HUES64 (cell line): ENCODE results near the gene UROC1.
A peak's percentile ranks its signal among the peaks of the same experiment; 100 is the strongest.

Experiments used
- H3K27ac ChIP-seq: 2 replicates; pipeline ENCODE4 v1.7.0; 2013; ENCODE audit warnings: low read depth, low read length, inconsistent platforms
- H3K27me3 ChIP-seq: 2 replicates; pipeline ENCODE4 v1.6.1; 2013; ENCODE audit warnings: mild to moderate bottlenecking, low read length; ENCODE audit not compliant: insufficient read depth
- H3K36me3 ChIP-seq: 2 replicates; pipeline ENCODE4 v1.6.1; 2013; ENCODE audit warnings: mild to moderate bottlenecking, low read length; ENCODE audit not compliant: insufficient read depth
- H3K4me1 ChIP-seq: 2 replicates; pipeline ENCODE4 v1.6.1; 2013; ENCODE audit warnings: mild to moderate bottlenecking, low read length, moderate library complexity; ENCODE audit not compliant: insufficient read depth
- H3K4me3 ChIP-seq: 2 replicates; pipeline ENCODE4 v1.5.1; 2013; ENCODE audit warnings: mild to moderate bottlenecking, low read length, moderate library complexity
- H3K9ac ChIP-seq: 2 replicates; pipeline ENCODE4 v1.6.1; 2013; ENCODE audit warnings: mild to moderate bottlenecking, low read depth, low read length
- H3K9me3 ChIP-seq: 2 replicates; pipeline ENCODE4 v1.6.1; 2013; ENCODE audit warnings: low read depth, low read length; ENCODE audit not compliant: insufficient read depth
- WGBS: fragments of 150-250, 120-280 bp; methylation state at CpG from one replicate; pipeline ENCODE4 v1.1.7; 2013; ENCODE audit warnings: missing lambda C conversion rate; 5-methylcytosine and 5-hydroxymethylcytosine counted together

UROC1 gene

GRCh38 chr3:126473292-126474168 is 44.0 kb downstream of the UROC1 start:
- Histone ChIP-seq H3K36me3 (peaks cover 36% of the 10 kb centered on the region), H3K27me3 (no peaks in the 10 kb centered on the region), H3K4me1 (peaks cover 21% of the 10 kb centered on the region), H3K4me3 (0 out of 2 replicates have a peak overlapping the region, but pooled peaks have one; percentile 1), H3K27ac (no peak overlapping the region), H3K9me3 (no peaks in the 10 kb centered on the region), H3K9ac (no peak overlapping the region)
- WGBS: 92% methylated on average over 14 of the region's 14 CpGs

GRCh38 chr3:126472277-126473006 is 45.1 kb downstream of the UROC1 start:
- Histone ChIP-seq H3K9me3 (no peaks in the 10 kb centered on the region), H3K4me3 (no peak overlapping the region), H3K27me3 (no peaks in the 10 kb centered on the region), H3K27ac (no peak overlapping the region), H3K4me1 (peaks cover 21% of the 10 kb centered on the region), H3K36me3 (peaks cover 47% of the 10 kb centered on the region), H3K9ac (no peak overlapping the region)
- 82% methylated on average over 8 of the region's 8 CpGs for WGBS

GRCh38 chr3:126469479-126469878 is 48.1 kb downstream of the UROC1 start:
- H3K9me3 ChIP-seq: no peaks in the 10 kb centered on the region
- no peaks in the 10 kb centered on the region for H3K27me3 ChIP-seq
- H3K27ac ChIP-seq: no peak overlapping the region
- H3K4me1 ChIP-seq: peaks cover 13% of the 10 kb centered on the region
- no peak overlapping the region for H3K9ac ChIP-seq
- WGBS: 96% methylated on average over 11 of the region's 11 CpGs
- peaks cover 76% of the 10 kb centered on the region for H3K36me3 ChIP-seq
- H3K4me3 ChIP-seq: no peak overlapping the region

DNA sequence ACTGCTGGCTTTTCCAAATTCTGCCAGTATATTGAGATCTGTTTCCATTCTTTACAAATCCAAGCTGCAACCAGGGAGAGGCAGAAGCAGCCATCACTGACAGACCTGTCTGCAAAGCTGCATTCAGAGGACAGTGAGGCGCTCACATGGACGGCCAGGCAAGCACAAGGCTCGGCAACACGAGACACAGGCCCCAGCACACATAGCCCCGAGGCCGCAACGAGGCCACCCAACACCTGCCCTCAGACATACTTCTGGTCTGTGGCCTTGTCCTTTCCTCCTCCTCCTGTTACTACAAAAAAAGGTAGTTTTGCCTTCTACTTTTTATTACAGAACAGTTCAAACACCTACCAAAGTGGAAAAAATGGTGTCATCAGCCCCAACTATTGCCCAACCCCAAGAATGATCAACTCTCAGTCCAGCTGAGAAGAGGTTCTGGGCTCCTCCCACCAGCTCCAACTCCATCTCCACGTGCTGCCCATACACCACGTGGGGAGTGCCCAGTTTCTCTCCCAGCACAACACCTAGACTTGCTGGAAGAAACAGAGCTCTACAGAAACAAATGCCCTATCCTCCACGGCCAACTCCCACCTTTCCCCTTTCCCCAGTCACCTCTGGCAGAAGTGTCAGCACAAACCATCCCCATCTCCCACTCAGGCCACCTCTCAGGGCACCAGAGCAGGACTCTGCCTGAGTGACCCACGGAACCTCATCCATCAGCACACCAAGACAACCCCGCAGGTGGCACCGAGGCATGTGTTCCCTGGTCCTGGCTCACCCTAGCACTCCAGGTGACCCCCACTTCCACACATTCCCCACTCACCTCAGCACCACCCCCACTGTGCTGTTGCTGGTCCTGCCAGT is 49.3 kb downstream of the UROC1 start:
- peaks cover 5% of the 10 kb centered on the region for H3K4me1 ChIP-seq
- no peak overlapping the region for H3K4me3 ChIP-seq
- H3K27ac ChIP-seq: no peak overlapping the region
- H3K9ac ChIP-seq: no peak overlapping the region
- H3K9me3 ChIP-seq: no peaks in the 10 kb centered on the region
- no peaks in the 10 kb centered on the region for H3K27me3 ChIP-seq
- H3K36me3 ChIP-seq: peaks cover 88% of the 10 kb centered on the region
- 89% methylated on average over 13 of the region's 13 CpGs for WGBS

GRCh38 chr3:126467611-126467955 is 50.0 kb downstream of the UROC1 start:
- H3K4me3 ChIP-seq: no peak overlapping the region
- WGBS: 81% methylated on average over 8 of the region's 8 CpGs
- H3K4me1 ChIP-seq: no peaks in the 10 kb centered on the region
- H3K27ac ChIP-seq: no peak overlapping the region
- H3K27me3 ChIP-seq: no peaks in the 10 kb centered on the region
- no peak overlapping the region for H3K9ac ChIP-seq
- H3K36me3 ChIP-seq: peaks cover 93% of the 10 kb centered on the region
- no peaks in the 10 kb centered on the region for H3K9me3 ChIP-seq

GRCh38 chr3:126466886-126467610 is 50.5 kb downstream of the UROC1 start:
- H3K9me3 ChIP-seq: no peaks in the 10 kb centered on the region
- peaks cover 98% of the 10 kb centered on the region for H3K36me3 ChIP-seq
- no peak overlapping the region for H3K9ac ChIP-seq
- H3K4me1 ChIP-seq: no peaks in the 10 kb centered on the region
- H3K27ac ChIP-seq: no peak overlapping the region
- H3K27me3 ChIP-seq: no peaks in the 10 kb centered on the region
- WGBS: 93% methylated on average over 19 of the region's 19 CpGs
- H3K4me3 ChIP-seq: no peak overlapping the region

DNA sequence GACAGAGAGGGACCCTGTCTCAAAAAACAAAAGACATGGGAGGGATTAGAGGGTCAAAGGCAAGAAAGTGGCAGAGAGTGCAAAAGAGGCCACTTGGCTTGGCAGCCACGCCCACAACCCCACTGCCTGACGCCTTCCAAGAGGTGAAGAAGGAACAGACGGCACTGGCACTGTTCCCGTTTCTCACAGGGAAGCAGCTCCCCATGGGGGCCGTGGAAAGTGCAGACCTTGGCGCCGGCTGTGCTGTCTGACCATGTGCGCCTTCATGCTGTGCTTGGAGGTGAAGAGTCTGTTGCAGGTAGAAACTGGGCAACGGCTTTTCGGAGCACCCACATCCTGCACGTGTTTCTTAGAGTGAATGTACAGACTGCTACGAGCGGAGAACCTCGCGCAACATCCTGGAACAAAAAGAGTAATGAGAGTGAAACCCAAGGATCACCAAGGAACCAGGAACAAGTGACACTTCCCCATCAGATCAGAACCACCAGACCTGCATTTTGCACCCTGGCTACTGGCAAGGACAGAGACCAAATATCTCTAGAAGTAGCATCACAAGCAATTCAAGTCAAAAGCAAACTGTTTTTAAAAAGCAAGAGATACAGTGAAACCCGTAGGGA is 51.5 kb downstream of the UROC1 start:
- WGBS: 96% methylated on average over 16 of the region's 16 CpGs

DNA sequence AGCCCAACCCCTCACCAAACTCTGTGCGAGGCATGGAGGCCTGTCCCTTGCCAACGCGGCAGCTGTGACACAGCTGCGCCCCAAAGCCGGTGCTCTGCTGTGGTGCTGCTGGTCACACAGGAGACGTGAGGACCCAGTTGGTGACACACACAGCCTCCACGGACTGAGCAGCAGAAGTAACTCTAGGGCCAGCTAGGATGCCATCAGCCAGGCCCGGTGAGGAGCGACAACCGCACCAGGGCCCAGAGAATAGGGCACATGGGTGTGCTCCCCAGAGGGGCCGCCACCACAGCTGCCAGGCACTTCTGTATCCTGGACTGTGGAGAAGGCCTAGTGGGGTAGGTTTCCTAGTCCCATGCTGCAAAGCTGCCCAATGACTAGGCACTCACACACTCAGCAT is 52.6 kb downstream of the UROC1 start:
- H3K27me3 ChIP-seq: no peaks in the 10 kb centered on the region
- H3K9ac ChIP-seq: no peak overlapping the region
- H3K36me3 ChIP-seq: peaks cover 98% of the 10 kb centered on the region
- 97% methylated on average over 11 of the region's 11 CpGs for WGBS
- no peaks in the 10 kb centered on the region for H3K4me1 ChIP-seq
- no peak overlapping the region for H3K4me3 ChIP-seq
- H3K9me3 ChIP-seq: no peaks in the 10 kb centered on the region
- H3K27ac ChIP-seq: no peak overlapping the region

More for the DNA sequence above, 51.5 kb downstream of the UROC1 start:
- Histone ChIP-seq H3K4me3 (no peak overlapping the region), H3K4me1 (no peaks in the 10 kb centered on the region), H3K9me3 (no peaks in the 10 kb centered on the region), H3K9ac (no peak overlapping the region), H3K27ac (no peak overlapping the region), H3K27me3 (no peaks in the 10 kb centered on the region), H3K36me3 (peaks cover 98% of the 10 kb centered on the region)

DNA sequence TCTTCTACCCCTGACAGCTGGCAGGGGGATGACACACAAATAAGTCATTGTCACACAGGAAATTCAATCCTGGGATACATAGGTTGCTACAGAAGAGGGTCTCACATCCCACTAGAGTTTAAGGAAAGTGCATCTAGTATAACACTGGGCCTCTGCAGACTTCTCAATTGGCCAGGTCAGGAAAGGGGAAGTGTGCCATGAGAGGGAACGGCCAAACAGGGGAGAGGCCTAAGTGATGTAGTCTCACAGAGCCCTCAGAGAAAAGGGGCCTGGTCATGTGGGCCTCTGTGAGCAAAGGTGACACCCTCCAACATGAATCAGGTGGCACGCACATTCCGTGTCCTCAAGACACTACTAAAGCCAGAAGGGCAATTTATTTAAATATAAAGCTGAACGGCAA is 53.1 kb downstream of the UROC1 start:
- Histone ChIP-seq H3K9ac (no peak overlapping the region), H3K4me3 (no peak overlapping the region), H3K4me1 (no peaks in the 10 kb centered on the region), H3K27ac (no peak overlapping the region), H3K27me3 (no peaks in the 10 kb centered on the region), H3K9me3 (no peaks in the 10 kb centered on the region), H3K36me3 (peaks cover 98% of the 10 kb centered on the region)
- WGBS: 84% methylated on average over 4 of the region's 4 CpGs

DNA sequence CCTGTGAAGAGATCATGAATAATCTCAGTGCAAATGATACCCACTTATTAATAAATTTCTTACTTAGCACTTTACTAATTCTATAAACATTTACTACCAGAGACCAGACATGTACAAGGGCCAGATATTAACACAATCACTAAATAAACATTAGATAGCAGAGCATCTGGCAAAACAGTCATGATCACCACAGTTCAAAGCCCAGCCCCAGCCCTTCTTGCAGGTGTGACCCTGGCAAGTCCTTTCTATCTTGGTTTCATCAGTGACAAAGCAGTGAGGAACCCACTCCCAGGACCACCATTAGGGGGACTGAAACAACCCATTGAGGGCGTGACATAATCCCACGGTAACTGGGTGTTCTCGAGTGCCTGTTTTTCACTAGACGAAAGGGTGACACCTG is 53.5 kb downstream of the UROC1 start:
- Histone ChIP-seq H3K4me1 (no peaks in the 10 kb centered on the region), H3K27me3 (no peaks in the 10 kb centered on the region), H3K9me3 (no peaks in the 10 kb centered on the region), H3K36me3 (peaks cover 98% of the 10 kb centered on the region), H3K4me3 (no peak overlapping the region), H3K9ac (no peak overlapping the region), H3K27ac (no peak overlapping the region)
- WGBS: 96% methylated on average over 4 of the region's 4 CpGs
